Stimulated activated CD8-positive, alpha-beta memory T cell treated with anti-CD3 and anti-CD28 coated beads, Interleukin-15, amount 100 ng/mL, for 1 hour (primary cell): ENCODE results near the gene MAPKAPK5.
"Not testable (repeated sequence)": the region's sequence is repeated elsewhere in the genome, so short reads cannot be mapped to it uniquely, and the experiment has no call there.

ENCODE experiments used
- DNase-seq: peaks from one replicate; pipeline ENCODE4 v3.0.0-alpha.2; 2020; ENCODE audit warnings: low read depth

Gene MAPKAPK5

GRCh38 chr12:111841750-111842555 lies at the start of gene MAPKAPK5:
MAPKAPK5 (plus strand) TSS chr12:111842228; CDS start chr12:111842734, 506 bp downstream.
- DNase-seq: peak; percentile 97

- DNase-seq: no peak
Observed at GRCh38 chr12:111792856-111793235, 49.2 kb upstream of the MAPKAPK5 start.

DNA sequence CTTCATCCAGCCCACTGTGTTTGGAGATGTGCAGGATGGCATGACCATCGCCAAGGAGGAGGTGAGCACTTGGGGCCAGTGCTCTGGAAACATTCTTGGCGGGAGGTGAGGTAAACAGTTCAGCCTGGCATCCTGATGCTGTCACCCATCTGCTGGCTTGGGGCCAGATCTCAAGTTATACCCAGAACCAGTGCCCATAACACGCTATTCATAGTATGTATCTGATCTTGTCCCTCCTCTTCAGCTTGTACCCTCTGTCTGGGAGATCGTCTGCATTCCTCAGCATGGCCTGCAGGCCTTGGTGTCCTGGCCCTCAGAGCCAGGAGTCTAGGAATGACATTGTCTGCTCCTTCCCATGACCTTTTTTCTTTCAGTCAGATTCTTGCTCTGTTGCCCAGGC lies 43.8 kb upstream of the MAPKAPK5 start:
- DNase-seq: no peak

DNA sequence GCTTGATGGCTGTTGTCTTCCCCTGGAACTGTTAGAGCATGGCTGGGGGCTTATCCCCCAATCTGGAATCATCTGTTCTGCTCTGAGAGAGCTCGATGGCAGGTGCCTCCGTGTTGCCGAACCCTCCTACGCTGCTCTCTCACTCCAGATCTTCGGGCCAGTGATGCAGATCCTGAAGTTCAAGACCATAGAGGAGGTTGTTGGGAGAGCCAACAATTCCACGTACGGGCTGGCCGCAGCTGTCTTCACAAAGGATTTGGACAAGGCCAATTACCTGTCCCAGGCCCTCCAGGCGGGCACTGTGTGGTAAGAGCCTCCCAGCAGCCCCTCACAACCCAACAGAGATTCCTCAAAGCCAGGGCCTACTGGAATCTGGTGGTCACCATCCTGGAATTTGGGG lies 42.3 kb upstream of the MAPKAPK5 start:
- no peak for DNase-seq

DNA sequence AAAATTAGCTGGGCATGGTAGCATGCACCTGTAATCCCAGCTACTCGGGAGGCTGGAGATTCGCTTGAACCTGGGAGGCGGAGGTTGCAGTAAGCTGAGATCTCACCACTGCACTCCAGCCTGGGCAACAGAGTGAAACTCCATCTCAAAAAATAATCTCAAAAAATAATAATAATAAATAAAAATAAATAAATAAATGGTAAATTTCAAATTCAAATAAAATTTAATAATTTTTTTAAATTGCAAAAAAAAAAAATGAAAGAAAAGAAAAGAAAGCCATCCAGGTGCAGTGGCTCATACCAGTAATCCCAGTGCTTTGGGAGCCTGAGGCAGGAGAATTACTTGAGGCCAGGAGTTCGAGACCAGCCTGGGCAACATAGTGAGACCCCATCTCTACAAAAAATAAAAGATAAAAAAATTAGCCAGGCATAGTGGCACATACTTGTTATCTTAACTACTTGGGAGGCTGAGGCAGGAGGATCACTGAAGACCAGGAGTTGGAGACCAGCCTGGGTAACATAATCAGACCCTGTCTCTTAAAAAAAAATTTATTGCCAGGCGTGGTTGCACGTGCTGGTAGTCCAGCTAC lies 38.9 kb upstream of the MAPKAPK5 start:
- DNase-seq: no peak

GRCh38 chr12:111803851-111804250 lies 38.2 kb upstream of the MAPKAPK5 start:
- DNase-seq: no peak

- no peak for DNase-seq
Observed at GRCh38 chr12:111806304-111806703, 35.7 kb upstream of the MAPKAPK5 start.

- no peak for DNase-seq
Observed at GRCh38 chr12:111807232-111807631, 34.8 kb upstream of the MAPKAPK5 start.

DNA sequence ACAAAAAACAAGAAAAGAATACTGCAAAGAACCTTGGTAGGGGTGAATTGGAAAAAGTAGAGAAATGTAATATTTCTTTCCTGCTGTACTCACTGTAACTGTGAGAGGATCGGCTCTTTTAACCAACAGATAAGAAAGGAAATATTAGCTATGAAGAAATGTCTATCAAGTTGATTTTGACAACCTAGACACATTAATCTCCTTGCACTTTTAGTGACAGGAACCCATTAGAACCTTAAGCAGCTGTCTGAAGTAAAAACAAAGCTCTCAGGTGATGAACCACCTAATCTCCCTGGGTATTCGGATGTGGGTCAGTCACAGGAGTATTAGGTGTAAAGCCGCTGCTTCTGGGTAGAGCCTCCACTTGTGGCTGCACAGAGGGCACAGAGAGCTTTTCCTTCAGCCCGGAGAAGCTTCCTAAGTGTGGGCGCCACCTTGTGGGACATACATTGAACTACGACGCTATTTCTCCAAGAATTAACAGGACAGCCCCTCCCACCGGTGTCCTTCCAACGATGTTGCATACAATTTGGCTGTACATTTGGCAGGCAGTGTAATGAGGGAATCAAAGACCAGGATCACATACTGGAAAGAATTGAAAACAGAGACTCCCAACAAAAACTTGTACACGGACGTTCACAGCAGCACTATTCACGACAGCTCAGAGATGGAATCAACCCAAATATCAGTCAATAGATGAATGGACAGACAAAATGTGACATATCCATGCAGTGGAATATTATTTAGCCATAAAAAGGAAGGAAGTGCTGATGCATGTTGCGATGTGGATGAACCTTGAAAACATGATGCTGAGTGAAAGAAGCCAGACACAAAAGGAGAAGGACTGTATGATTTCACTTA lies 28.9 kb upstream of the MAPKAPK5 start:
- peak; percentile 40 for DNase-seq

DNA sequence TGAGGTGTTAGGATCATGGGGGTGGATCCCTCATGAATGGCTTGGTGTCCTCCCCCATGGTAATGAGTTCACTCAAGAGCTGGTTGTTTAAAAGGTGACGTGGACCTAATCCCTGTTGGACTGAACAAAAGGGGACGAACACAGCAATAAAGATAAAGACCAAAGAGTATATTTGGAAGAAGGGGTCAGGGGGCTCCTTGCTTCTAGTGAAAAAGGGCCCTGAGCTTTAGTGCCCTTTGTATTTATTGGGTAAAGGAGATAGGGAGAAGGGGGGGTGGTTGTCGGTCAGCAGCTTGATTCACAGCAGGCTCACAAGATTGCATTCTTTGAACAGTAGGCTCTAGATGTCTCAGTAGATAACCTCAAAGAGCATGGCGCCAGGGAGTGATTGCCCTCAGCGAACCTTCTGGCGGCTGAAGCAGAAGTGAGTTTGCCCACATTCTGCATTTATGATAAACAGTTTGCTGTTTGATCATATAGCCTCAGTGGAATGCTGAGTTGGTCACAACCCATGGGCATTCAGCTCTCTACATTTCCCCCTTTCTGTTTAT lies 25.9 kb upstream of the MAPKAPK5 start:
- no peak for DNase-seq

DNA sequence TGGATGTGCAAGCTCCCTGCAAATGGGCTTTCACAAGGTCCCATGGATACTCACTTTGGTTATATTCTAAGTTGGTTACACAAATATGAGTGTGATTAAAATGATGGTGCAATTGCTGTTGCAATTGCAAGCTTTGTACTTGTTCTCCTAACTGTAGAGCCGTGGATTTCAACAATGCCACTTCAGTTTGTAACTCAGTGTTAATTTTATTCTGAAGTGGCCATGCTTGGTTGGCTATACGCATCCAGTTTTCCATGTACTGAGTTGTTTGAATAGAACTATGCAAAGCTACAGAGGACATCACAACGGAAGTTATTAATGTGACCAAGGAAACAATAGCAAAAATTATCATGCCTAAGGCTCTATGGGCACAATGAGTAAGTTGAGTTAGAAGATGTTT lies 25.1 kb upstream of the MAPKAPK5 start:
- DNase-seq: not testable (repeated sequence)

DNA sequence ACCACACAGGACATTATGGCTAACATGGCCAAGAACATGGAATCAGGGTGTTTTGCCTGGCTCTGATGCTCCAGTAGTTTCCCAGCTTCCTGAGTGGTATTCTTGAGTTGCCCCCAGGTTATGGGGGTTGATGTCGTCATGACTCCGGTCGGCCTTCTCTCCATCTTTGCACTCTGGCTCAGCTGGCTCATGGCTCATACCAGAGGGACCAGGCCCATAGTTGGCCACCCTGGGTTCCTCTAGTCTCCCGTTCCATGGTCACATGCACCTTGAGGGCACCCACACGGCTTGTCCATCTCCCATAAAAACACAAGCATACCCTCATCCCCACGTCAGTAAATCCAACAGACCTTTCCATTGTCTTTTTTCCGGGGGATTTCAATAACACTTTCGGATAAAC lies 23.7 kb upstream of the MAPKAPK5 start:
- DNase-seq: no peak

DNA sequence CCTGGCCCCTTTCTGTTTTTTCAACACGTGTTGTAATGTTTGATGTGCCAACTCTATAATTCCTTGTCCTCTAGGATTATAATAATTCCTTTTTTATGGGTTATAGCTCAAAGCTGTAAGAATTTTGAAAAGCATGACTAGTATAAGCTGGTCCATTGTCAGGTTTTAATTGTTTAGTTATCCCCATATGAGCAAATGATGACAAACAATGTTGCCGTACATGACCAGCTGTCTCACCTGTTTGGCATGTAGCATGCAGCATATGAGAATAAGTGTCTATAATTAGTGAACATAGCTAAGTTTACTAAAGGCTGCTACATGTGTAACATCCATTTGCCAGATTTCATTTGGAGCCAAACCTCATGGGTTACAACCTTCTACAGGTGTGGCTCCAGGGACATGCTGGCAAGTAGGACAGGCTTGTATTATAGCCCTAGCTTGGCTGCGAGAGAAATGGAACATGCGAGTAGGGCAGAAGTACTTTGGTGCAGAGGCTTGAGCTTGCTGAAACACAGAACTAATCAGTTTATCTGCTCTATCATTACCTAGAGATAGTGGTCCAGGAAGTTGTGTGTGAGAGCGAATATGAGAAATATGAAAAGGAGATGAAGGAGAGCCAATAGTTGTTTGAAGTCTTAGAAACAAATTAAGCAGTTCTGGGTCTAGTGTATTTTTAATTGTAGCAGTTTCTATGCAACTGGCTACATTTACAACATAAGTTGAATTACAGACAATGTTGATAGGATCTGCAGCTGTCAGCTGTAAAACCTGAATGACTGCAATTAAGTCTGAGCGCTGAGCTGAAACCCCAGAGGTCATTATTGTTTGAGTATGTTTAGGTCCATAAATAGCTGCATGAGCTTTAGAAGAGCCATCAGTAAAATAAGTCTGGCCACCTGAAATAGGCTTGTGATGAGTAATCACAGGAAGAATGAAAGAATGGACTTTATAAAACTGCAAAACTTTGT lies 22.6 kb upstream of the MAPKAPK5 start:
- DNase-seq: no peak

- not testable (repeated sequence) for DNase-seq
Observed at GRCh38 chr12:111820828-111821227, 21.2 kb upstream of the MAPKAPK5 start.

GRCh38 chr12:111822886-111823285 lies 19.1 kb upstream of the MAPKAPK5 start:
- DNase-seq: no peak

- DNase-seq: no peak
Observed at GRCh38 chr12:111823891-111824290, 18.1 kb upstream of the MAPKAPK5 start.

GRCh38 chr12:111824312-111824711 lies 17.7 kb upstream of the MAPKAPK5 start:
- not testable (repeated sequence) for DNase-seq

GRCh38 chr12:111825509-111825908 lies 16.5 kb upstream of the MAPKAPK5 start:
- no peak for DNase-seq

DNA sequence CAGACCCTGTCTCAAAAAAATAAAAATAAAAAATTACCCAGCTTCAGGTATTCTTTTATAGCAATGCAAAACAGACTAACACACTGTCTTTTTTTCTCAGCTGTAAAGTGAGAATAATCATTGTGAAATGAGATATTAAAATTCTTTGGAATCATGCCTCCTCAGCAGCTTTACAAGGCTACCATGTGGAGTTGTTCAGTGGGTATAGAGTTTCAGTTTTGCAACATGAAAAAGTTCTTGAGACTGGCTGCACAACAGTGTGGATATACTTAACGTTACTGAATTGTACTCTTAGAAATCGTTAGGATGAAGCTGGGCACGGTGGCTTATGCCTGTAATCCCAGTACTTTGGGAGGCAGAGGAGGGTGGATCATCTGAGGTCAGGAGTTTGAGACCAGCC lies 15.7 kb upstream of the MAPKAPK5 start:
- no peak for DNase-seq

DNA sequence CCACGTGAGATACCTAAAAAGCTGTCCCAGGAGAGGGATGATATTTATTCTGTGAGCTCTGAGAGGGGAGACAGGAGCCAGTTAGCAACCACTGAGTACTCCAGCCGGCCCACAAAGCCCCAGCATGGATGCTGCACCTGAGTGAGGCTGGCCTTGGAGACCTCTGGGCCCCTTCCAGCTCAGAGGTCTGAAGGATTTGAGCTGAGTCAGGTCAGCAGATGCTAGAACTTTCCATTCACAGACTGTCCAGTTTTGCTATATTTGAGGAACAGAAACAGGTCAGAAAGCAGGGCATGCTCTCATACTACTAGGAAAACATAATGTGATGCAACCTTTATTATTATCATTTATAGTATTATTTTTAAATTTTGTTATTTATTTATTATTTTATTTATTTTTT lies 15.0 kb upstream of the MAPKAPK5 start:
- no peak for DNase-seq

DNA sequence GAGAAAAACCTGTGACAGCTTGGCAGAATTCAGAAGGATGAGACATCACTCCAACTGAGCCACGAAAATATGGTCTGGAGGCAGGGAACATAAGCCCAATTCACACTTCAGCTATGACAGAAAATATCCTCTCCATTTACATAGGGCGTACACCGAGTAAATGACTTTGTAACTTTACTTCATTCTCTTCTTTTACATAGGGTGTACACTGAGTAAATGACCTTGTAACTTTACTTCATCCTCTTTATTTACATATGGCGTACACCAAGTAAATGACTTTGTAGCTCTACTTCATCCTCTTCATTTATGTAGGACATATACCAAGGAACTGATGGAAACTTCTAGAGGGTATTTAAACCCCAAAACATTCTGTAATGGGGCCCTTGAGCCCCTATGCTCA lies 14.1 kb upstream of the MAPKAPK5 start:
- DNase-seq: no peak
